GM21381 (cell line): ENCODE results near the gene ITPR2.

Experiments used
- ATAC-seq: cut with Tn5 transposase; IDR thresholded peaks from one replicate; pipeline ENCODE4 v1.9.1; 2021; ENCODE audit warnings: mild to moderate bottlenecking, moderate library complexity; ENCODE audit not compliant: unreplicated experiment

The ITPR2 gene

DNA sequence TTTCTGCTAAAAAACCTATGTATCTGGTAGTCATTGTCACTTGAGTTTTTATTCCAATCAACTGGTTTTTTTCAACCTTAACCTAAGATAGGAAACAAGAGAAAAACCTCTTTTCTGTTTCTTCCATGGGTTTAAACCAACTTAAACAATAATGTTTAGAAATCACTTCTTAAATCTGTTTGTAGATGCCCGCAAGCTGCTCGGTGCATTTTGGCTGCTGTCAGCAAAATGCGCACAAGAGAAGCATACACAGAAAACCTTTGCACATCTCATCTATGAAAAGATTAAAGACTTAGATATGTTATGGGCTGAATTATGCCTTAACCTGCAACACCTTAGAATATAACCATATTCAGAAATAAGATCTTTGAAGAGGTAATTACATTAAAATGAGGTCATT, 299.8 kb downstream of the ITPR2 start:
- no peak for ATAC-seq

DNA sequence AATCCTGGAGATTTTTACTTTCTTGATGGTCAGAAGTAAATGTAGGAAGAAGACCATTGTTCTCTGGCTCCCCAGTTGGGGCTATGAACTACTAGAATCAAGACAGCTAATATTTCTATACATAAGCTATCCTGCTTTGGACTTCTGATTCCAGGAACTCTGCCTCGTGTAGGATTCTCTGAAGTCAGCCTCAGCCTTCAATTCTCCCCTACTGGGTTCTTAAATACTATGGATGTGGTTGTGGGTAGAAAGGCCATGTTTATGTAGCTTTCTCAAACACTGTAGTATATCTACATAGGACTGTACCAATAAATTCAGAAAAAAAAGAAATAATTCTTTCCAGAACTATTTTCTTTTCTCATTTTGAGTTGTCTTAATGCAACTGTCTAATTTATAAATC, 302.5 kb downstream of the ITPR2 start:
- no peak for ATAC-seq

DNA sequence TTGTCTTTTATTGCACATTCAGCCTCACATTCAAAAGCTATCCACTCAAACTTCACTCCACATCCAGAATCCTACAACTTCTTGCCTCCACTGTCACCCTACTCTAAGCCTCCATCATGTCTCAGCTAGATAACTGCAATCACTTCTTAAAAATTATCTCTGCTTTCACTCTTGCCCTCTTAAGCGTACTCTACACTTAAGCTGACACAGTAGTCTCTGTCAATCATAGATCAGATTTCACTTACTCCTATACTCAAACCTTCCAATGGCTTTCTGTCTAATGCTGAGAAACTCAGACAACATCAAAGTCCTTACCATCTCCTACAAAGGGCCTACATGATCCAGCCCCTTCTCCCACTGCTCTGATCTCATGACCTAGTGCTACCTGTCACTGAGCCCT, 304.1 kb downstream of the ITPR2 start:
- ATAC-seq, result no peak

DNA sequence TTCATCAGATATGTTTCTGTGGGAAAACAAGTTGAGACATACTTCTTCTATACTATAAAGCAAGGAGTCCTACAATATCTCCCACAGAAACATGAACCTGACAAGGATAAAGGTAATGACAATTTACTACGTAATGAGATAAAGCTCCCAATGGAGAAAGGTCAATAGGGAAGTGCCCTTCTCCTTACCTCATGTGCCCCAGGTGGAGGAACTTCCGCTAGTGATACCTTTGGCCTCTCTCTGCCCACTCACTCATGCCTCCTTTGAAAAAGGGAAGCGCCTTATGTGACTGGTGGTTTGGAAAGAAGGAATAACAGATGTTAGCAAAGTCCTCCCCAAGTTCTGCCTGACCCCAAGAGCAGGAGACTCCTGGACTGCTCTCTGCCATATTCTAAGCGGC, 305.3 kb downstream of the ITPR2 start:
- no peak for ATAC-seq

DNA sequence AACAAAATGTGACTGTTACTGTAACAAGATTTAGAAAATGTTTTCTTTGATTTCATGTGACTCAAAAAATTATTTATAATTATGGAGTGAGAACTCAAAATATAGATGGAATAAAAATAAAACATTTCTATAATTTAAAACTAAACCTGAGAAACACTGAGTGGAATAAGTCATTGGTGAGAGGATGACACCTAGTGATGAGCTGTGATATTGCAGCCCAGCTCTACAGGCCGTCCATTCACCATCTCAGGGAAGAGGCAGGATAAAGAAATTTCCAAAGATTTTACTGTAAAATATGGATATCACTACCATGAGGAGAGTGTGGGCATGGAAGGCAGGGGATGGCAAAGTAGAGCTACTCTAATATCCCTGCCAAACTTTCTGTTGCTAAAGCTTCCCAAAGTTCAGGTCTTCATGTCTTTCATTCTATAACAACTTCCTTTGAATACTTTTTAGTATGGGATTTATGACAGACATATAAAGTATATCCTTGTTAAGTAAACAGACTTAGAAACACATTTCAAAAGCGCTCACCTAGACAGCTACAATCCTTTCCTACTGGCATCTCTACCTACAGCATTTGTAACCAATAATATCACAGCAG, 308.0 kb downstream of the ITPR2 start:
- no peak for ATAC-seq

DNA sequence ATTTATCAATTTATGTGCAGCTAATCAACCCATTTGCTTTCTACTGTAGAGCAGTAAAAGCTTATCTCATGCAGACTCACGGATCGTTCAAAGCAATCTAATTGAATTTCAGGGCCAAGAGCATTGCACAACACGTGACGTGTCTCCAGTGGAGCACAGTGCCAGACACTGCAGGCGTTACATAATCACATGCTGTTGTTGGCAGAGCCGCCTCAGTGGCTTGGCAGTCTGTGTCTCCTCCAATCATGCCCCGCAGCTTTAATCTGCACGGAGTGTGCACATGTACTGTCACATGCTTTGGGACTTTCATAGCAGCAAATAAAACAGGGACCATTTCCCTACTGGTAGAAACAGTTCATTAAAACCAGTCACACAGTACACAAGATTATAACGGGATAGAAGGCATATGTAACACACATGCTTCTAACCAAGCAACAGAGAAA, 309.3 kb downstream of the ITPR2 start:
- no peak for ATAC-seq

DNA sequence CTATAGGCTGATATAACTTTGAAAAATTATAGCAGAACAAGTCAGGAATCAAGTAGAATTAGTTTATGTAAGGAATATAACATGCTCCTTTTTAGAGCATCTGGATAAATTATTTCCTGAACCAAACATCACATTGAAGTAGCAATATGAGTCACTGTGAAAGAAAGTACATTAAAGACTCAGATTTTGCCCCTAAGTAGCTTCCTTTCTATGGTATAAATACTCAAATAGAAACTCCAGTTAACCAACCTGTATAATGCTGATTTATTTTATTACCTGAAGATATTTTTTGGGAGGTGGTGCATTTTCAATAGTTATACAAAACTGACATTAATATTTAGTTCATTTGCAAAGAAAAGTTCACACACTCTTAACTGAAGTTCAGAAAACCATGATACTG, 312.1 kb downstream of the ITPR2 start:
- ATAC-seq, result no peak

DNA sequence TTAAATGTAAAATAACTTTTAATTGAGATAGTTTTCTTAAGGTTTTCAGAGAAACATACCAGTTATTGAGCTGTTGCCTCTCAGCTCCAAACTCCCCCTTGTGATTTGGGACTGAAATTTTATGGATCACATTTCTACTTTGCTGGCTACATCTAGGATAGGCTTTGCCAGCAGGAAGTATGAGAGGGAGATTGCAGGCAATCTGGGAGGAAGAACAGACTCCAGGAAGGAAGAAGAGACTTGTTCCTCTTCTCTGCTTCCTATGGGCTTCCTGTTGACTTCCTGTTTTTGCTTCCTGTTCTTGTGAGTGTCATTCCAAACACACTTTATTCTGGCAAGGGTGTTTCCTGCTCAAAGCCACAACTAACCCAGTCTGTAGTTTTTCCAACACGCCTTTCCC, 312.9 kb downstream of the ITPR2 start:
- no peak for ATAC-seq

DNA sequence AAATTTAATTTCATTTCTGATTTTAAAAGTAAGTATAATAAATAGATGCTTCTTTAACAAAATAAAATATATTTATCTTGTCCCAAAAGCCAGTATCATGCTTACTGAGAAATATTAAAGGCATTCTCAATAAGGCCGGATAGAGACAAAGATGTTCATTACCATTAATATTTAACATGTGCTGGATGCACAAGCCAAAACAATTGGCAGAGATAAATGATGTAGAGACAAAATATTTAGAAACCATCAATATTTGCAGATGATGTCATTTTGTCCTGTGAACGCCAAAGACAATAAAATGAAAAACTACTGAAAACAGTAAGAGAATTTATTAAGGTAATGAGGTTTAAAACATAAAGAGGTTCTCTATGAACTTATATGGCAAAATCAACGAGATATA, 313.5 kb downstream of the ITPR2 start:
- ATAC-seq, result no peak

DNA sequence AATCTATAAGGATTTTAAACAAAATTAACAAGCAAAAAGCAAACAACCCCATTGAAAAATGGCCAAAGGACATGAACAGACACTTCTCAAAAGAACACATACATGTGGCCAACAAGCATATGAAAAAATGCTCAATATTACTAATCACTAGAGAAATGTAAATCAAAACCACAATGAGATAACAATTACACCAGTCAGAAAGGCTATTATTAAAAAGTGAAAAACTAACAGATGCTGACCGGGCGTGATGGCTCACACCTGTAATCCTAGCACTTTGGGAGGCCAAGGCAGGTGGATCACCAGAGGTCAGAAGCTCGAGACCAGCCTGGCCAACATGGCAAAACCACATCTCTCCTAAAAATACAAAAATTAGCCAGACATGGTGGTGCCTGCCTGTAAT, 315.7 kb downstream of the ITPR2 start:
- ATAC-seq, result peak; percentile 73

DNA sequence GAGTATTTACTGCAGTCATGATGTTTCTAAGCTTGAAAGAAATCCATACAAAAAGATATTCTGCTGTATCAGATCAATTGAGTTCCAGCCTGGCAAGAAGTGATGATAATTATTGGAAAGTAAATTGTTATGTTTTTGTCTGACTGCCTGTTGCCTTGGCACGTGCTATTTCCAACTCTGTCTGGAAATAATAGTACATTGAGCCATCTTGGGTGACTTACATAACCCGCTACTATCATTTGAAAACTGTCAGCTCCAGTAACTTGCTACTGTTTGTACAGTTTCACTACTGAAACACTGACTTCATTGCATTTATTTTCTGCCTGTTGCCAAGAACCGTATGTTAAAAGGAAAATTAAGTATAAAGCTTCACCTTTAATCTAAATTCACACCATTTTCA, 318.6 kb downstream of the ITPR2 start:
- ATAC-seq, result no peak

DNA sequence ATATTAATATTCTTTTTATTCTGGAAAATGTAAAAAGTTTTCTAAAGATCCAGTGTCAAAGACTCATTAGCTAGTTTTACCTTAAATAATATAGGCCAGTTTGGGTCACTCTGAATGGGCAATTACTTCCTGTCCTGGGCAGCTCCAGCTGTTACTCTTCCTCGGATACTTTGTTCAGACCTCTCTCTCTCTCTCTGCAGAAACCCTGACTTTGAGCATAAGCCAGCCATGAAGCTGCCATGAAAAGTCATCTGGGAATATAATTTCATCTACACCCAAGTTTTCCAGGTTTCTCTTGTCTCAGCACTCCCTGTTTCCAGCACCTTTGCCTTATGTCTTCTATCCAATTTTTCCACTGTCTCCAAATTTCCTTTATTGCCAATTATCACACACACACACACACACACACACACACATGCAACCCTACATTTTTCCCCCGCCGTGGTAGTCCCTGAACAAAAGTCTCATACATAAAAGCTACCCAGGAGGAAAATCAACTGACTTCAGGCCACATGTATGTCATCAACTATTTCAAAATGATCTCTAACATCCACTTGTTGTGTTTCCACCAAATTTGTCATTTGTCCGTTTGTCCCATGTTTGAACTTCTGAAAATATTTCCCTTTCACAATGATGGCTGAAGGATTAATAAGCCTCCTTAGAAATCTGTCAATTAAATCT, 319.5 kb downstream of the ITPR2 start:
- ATAC-seq, result no peak

DNA sequence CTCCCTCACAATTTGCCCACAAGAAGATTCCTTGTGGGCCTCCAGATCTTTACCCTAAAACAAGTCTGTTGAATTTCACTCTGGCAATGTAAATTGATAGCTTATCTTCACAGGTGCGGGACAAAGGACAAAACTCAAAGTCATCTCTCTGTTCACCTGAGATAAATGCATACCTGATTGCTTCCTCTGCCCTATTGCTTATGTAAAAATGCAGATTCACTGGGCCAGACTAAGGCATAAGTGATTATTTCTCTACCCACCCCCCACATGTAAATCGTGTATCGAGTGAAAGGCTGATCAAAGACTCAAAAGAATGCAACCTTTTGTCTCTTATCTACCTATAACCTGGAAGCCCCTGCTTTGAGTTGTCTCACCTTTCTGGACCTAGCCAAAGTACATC, 320.8 kb downstream of the ITPR2 start:
- no peak for ATAC-seq

DNA sequence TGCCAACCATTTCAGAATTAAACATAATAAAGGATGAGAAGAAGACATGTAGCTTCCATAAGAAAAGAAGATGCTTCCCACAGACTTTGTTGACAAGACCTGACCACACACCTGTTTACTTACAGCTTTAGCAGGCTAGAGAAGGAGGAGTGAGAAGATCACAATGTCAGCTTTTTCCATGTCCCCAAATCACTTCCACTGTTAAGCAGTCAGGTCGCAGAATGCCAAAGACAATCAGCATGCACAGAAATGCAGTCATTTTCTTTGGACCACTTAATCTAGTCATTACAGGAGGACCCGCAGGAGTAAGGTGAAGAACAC, 322.7 kb downstream of the ITPR2 start:
- ATAC-seq, result no peak

DNA sequence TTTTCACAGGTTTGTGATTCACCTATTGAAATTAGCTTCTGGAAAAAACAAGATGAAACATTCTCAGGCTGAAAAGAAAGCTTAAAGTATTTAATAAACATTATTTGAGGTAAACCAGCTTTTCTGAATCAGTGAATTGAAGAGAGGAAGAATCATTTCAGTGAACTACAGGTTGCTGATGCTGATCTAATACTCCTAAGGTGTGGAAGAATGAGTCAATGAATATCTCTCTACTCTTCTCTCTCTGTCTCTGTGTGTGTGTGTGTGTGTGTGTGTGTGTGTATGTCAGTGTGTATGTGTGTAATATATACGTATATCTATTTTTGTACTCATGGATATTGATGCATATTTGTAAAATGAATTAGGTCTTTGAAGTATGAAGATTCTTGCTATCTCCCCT, 325.4 kb downstream of the ITPR2 start:
- no peak for ATAC-seq

DNA sequence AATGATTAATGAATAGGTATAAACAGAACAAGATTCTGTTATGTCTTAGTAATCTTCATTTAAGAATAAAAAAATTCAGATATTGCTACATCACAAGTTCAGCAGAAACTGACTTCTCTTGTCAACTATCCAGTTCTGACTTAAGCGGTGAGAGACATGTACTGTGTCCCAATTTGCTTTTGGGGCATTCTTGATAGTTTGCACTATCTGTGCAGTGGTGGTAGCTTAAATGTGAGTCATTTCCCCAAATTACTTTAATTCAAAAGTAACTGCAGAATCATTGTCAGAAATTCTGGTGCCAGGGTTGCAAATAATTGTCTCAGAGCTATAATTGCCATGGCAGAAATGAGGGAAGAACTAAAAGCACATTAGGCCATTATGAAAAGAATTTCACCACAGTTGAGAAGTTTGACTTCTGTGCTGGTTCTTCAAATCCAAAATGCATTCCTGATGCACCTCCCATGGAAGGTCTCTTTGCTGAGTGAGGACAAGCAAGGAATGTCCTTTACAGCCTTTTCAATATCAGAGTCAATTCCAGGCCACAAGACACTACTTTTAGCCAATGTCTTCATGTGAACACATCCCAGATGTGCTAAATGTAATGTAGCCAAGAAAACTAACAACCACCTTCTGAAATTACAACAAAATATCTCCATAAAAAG, 332.9 kb downstream of the ITPR2 start:
- ATAC-seq, result no peak

DNA sequence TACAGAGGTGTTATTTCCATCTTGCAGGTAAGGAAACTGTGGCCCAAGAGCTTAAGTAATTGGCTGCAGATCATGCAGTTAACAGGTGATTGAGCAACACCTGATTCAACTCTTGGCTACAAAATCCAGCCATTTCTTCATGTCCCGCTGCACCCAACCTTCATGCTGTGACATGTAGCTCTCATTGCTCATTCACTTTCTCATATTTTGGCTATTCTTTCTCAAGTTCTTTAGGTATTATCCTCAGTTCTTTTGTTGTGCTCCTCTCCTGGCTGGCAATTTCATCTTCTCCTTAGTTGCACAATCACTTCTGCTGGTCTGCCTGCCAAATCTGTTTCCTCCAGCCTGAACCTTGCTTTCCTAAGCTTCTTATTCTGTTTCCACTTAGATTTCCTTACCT, 336.8 kb downstream of the ITPR2 start:
- ATAC-seq, result no peak

DNA sequence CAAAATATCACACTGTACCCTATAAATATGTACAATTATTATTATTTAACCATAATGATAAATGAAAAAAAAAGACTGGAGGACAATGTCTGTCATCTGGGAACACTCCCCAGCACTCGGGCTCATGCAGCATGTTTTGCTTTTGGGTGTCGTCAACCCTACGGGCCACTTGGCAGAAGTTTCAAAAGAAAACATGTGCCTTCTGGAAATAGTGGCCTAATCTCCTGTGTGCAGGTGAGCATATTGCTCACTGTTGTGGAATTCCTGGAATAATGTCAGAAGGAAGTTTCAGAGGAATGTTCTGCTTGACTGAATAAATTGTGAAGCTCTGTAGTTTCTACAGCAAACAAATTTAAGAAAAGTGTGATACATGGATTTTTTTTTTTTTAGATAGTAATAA, 339.3 kb downstream of the ITPR2 start:
- no peak for ATAC-seq

DNA sequence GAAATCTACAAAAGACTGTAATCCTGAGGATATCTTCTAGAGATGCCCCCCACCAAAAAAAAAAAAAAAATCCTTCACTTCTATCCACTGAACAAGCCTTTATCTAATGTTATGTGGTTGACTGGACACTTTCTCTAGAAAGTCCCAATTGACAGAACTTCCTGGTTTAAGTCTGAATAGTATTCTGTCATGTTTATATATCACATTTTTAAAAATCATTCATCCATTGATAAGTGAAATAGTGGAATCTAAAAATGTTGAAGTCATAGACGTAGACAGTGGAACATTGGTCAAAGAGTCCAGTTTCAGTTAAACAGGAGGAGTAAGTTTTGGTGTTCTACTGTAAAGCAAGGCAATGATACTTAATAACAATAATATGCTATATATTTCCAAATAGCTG, 340.6 kb downstream of the ITPR2 start:
- ATAC-seq, result no peak

DNA sequence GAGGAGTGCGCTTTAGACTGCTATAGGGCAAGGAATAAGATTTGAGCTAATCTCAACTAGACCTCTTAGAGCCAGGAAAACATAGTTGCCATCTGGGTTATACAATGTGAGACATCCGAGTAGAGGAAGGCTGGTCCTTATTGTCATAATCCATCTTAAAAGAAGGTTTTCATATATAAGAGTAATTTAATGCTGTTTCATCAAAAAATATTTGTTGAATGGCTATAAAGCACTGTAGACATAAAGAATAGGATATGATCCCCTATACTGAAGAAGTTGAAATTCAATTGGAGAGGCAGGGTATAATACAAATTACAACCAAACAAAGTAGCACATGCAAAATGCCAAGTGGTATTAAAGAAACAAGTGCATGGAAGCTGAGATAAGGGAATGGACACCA, 343.1 kb downstream of the ITPR2 start:
- ATAC-seq, result no peak

DNA sequence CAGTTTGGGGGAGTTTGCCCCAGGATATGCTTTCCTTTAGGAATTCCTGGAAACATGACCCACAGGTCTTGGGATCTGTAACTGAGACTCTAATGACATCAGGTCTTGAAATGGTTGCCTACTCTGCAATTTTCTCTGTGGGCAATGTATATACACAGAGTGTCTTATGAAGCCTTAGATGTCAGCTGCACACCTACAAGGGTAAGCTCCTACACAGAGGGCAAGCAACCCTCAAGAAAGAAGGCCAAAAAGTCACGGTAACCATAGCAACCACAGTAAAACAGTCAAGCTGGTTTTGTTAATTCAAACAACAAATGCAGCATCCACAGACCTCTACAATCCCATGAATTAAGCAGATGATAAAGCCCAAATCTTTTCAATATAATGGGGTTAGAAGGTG, 344.6 kb downstream of the ITPR2 start:
- ATAC-seq, result no peak

DNA sequence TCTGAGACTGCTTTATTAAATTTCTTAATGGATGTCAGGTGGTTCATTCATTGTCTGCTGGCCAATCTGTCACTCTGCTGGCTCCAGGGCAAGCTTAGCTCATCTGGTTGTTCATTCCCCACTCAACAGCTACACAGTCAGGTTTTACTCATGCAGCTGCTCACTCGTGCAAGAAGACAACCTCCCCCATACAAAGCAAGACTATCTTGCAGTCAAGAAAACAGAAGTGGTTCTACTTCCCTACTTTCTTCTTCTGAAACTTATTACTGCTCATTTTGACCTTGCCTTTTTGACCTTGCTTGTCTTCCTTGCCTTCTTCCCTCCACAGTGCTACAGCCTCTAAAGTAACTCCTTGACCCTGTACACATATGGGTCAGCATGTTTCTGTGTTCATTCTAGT, 359.7 kb downstream of the ITPR2 start:
- peak; percentile 91 for ATAC-seq

DNA sequence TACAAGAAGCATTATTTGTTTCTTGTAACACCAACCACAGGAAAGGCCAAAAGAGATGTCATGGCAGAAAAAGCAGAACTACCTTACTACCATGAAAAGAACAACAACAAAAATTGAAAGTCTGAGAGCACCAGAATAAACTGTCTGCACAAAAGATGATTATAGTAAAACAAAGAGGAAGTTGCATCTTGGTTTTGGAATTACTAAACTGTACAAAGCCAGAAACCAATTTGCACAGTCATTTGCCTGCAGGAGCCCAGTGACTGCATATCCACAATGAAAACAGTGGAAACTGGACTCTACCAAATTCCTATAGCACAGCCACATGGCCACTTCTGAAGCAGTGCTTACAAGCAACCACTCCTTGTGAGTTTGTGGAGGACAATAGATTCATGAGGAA, 361.4 kb downstream of the ITPR2 start:
- ATAC-seq, result peak; percentile 70
